MM.1S (cell line): ENCODE measurements around the gene TNFSF4.

Experiments
- DNase-seq: peaks from one replicate; pipeline ENCODE4 v3.0.0-alpha.2; 2015
- H2AFZ ChIP-seq: fragments of 300-600 bp; sonication (generic); 2 replicates; pipeline ENCODE4 v1.6.0; 2016; ENCODE audit warnings: antibody characterized with exemption, low read length
- H3F3A ChIP-seq: fragments of 300-600 bp; sonication (generic); 2 replicates; pipeline ENCODE4 v1.6.1; 2016; ENCODE audit warnings: mild to moderate bottlenecking, antibody characterized with exemption, low read length, moderate library complexity, mixed read lengths; ENCODE audit not compliant: insufficient read depth
- H3K27ac ChIP-seq: fragments of 300-600 bp; sonication (generic); 2 replicates; pipeline ENCODE4 v1.5.1; 2016; ENCODE audit warnings: mild to moderate bottlenecking, low read length
- H3K27me3 ChIP-seq: fragments of 300-600 bp; sonication (generic); replicated peaks from 2 replicates; pipeline ENCODE4 v1.6.0; 2016; ENCODE audit warnings: low read length; ENCODE audit not compliant: insufficient read depth
- H3K36me3 ChIP-seq: fragments of 300-600 bp; sonication (generic); replicated peaks from 2 replicates; pipeline ENCODE4 v1.6.1; 2016; ENCODE audit warnings: mild to moderate bottlenecking, low read length, mixed read lengths; ENCODE audit not compliant: insufficient read depth
- H3K4me1 ChIP-seq: fragments of 300-600 bp; sonication (generic); 2 replicates; pipeline ENCODE4 v1.6.1; 2016; ENCODE audit warnings: low read length, mixed read lengths
- H3K4me2 ChIP-seq: fragments of 300-600 bp; sonication (generic); 2 replicates; pipeline ENCODE4 v1.6.0; 2016; ENCODE audit warnings: low read depth, low read length
- H3K4me3 ChIP-seq: fragments of 300-600 bp; sonication (generic); 2 replicates; pipeline ENCODE4 v1.5.1; 2016; ENCODE audit warnings: low read length, mixed read lengths
- H3K79me2 ChIP-seq: fragments of 300-600 bp; sonication (generic); 2 replicates; pipeline ENCODE4 v1.6.1; 2016; ENCODE audit warnings: mixed run types, low read length, mixed read lengths
- H3K9ac ChIP-seq: fragments of 300-600 bp; sonication (generic); 2 replicates; pipeline ENCODE4 v1.6.1; 2016; ENCODE audit warnings: low read length, mixed read lengths
- H3K9me2 ChIP-seq: fragments of 300-600 bp; sonication (generic); replicated peaks from 2 replicates; pipeline ENCODE4 v1.6.1; 2016; ENCODE audit warnings: mild to moderate bottlenecking, low read length, mixed read lengths; ENCODE audit not compliant: insufficient read depth
- H3K9me3 ChIP-seq: fragments of 300-600 bp; sonication (generic); replicated peaks from 2 replicates; pipeline ENCODE4 v1.6.1; 2016; ENCODE audit warnings: mild to moderate bottlenecking, low read length, mixed read lengths; ENCODE audit not compliant: insufficient read depth
- H4K20me1 ChIP-seq: fragments of 300-600 bp; sonication (generic); 2 replicates; pipeline ENCODE4 v1.6.1; 2016; ENCODE audit warnings: mild to moderate bottlenecking, low read length, moderate library complexity, mixed read lengths; ENCODE audit not compliant: insufficient read depth
- EZH2 ChIP-seq: fragments of 300-600 bp; sonication (generic); optimal IDR thresholded peaks from 2 replicates; pipeline ENCODE3; 2017; ENCODE audit warnings: low read depth, mild to moderate bottlenecking, antibody characterized with exemption, low read length, mixed read lengths
- EZH2phosphoT487 ChIP-seq: fragments of 300-600 bp; sonication (generic); IDR thresholded peaks from 2 replicates; pipeline ENCODE4 v1.6.1; 2018; ENCODE audit warnings: antibody characterized with exemption, low read length
- TF ChIP-seq, protein P1 (sequence below): fragments of 300-600 bp; sonication (generic); IDR thresholded peaks from 2 replicates; pipeline ENCODE4 v1.5.1; 2016; ENCODE audit warnings: antibody characterized with exemption, low read length, mixed read lengths

The TNFSF4 gene

GRCh38 chr1:173191011-173191705 is 16.0 kb downstream of the TNFSF4 start:
- no peaks in the 10 kb centered on the region for H3K9me3 ChIP-seq
- H3F3A ChIP-seq: no peaks in the 10 kb centered on the region
- H3K27me3 ChIP-seq: no peaks in the 10 kb centered on the region
- no peak overlapping the region for H3K4me2 ChIP-seq
- TF ChIP-seq EZH2 (no peak), EZH2phosphoT487 (no peak)
- TF ChIP-seq, protein P1, sequence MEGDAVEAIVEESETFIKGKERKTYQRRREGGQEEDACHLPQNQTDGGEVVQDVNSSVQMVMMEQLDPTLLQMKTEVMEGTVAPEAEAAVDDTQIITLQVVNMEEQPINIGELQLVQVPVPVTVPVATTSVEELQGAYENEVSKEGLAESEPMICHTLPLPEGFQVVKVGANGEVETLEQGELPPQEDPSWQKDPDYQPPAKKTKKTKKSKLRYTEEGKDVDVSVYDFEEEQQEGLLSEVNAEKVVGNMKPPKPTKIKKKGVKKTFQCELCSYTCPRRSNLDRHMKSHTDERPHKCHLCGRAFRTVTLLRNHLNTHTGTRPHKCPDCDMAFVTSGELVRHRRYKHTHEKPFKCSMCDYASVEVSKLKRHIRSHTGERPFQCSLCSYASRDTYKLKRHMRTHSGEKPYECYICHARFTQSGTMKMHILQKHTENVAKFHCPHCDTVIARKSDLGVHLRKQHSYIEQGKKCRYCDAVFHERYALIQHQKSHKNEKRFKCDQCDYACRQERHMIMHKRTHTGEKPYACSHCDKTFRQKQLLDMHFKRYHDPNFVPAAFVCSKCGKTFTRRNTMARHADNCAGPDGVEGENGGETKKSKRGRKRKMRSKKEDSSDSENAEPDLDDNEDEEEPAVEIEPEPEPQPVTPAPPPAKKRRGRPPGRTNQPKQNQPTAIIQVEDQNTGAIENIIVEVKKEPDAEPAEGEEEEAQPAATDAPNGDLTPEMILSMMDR: no peak
- H2AFZ ChIP-seq: no peak overlapping the region
- no peak overlapping the region for H3K27ac ChIP-seq
- H3K9me2 ChIP-seq: no peaks in the 10 kb centered on the region
- no peaks in the 10 kb centered on the region for H3K79me2 ChIP-seq
- no peaks in the 10 kb centered on the region for H4K20me1 ChIP-seq
- H3K9ac ChIP-seq: no peak overlapping the region
- H3K4me3 ChIP-seq: no peak overlapping the region
- DNase-seq: no peak
- no peaks in the 10 kb centered on the region for H3K36me3 ChIP-seq
- 0 out of 2 replicates have a peak, but pooled peaks cover 3% of the 10 kb centered on the region for H3K4me1 ChIP-seq

- no peak overlapping the region for H3K27ac ChIP-seq
- no peaks in the 10 kb centered on the region for H3K9me2 ChIP-seq
- H3K4me2 ChIP-seq: no peak overlapping the region
- no peak overlapping the region for H3K4me3 ChIP-seq
- no peaks in the 10 kb centered on the region for H3K36me3 ChIP-seq
- no peaks in the 10 kb centered on the region for H4K20me1 ChIP-seq
- H3K9me3 ChIP-seq: no peaks in the 10 kb centered on the region
- H3K4me1 ChIP-seq: 0 out of 2 replicates have a peak, but pooled peaks cover 3% of the 10 kb centered on the region
- no peaks in the 10 kb centered on the region for H3F3A ChIP-seq
- H3K79me2 ChIP-seq: no peaks in the 10 kb centered on the region
- TF ChIP-seq EZH2 (no peak), EZH2phosphoT487 (no peak)
- TF ChIP-seq, protein P1: no peak
- peak; percentile 77 for DNase-seq
- no peaks in the 10 kb centered on the region for H3K27me3 ChIP-seq
- H2AFZ ChIP-seq: no peak overlapping the region
- H3K9ac ChIP-seq: no peak overlapping the region
These were observed 16.8 kb downstream of the TNFSF4 start for GRCh38 chr1:173190101-173190936.

GRCh38 chr1:173187671-173188237 is 19.4 kb downstream of the TNFSF4 start:
- Histone ChIP-seq H3K79me2 (no peaks in the 10 kb centered on the region), H4K20me1 (no peaks in the 10 kb centered on the region), H3K4me3 (no peak overlapping the region), H3K9ac (no peak overlapping the region), H3K27ac (no peak overlapping the region), H3K27me3 (no peaks in the 10 kb centered on the region), H3K36me3 (no peaks in the 10 kb centered on the region), H3F3A (no peaks in the 10 kb centered on the region), H3K4me2 (no peak overlapping the region), H3K4me1 (0 out of 2 replicates have a peak, but pooled peaks cover 3% of the 10 kb centered on the region), H3K9me3 (no peaks in the 10 kb centered on the region), H3K9me2 (no peaks in the 10 kb centered on the region), H2AFZ (no peak overlapping the region)
- DNase-seq: no peak
- TF ChIP-seq, protein P1: no peak
- no peak for TF ChIP-seq EZH2phosphoT487
- TF ChIP-seq EZH2: no peak
